Activated T-cell treated with anti-CD3 and anti-CD28 coated beads, Interleukin-2, amount 50 U/mL, for 72 hours (primary cell): ENCODE results near the gene SMCR8. TPM values are rescaled to one million over a fixed set of nuclear protein-coding genes. Genes with fewer than 3 reads are reported as not detected.
A peak's percentile ranks its signal among the peaks of the same experiment; 100 is the strongest.

Experiments
- ATAC-seq, 2 donors: fragments of 150-1000 bp; cut with Tn5 transposase; replicated peaks in 1 of 2; 2 replicates each; pipeline ENCODE4 v1.10.0; 2021; ENCODE audit warnings: moderate library complexity in 2 of 2, mild to moderate bottlenecking in 1 of 2
- DNase-seq, 2 donors: peaks; one replicate each; pipeline ENCODE4 v3.0.0; 2021 to 2022; ENCODE audit warnings: mixed read lengths in 1 of 2
- H3K27ac Mint-ChIP-seq: one replicate; pipeline ENCODE4 v1.8.0; 2022; ENCODE audit warnings: mild to moderate bottlenecking, moderate library complexity, mixed read lengths
- H3K27me3 Mint-ChIP-seq: one replicate; pipeline ENCODE4 v1.8.0; 2022; ENCODE audit warnings: low read depth, mixed read lengths
- H3K36me3 Mint-ChIP-seq, 2 donors: one replicate each; pipeline ENCODE4 v1.8.0; 2022; ENCODE audit warnings: mixed read lengths in 2 of 2, mild to moderate bottlenecking in 1 of 2; ENCODE audit not compliant: insufficient read depth in 2 of 2
- H3K4me1 Mint-ChIP-seq: one replicate; pipeline ENCODE4 v1.8.0; 2022; ENCODE audit warnings: low read depth, mixed read lengths
- H3K4me3 Mint-ChIP-seq, 2 donors: one replicate each; pipeline ENCODE4 v1.8.0; 2022; ENCODE audit warnings: mild to moderate bottlenecking in 2 of 2, mixed read lengths in 2 of 2, moderate library complexity in 2 of 2
- H3K9me3 Mint-ChIP-seq, 2 donors: one replicate each; pipeline ENCODE4 v1.8.0; 2022; ENCODE audit warnings: mixed read lengths in 2 of 2
- total RNA-seq, 2 donors: library from RNA; stranded (reverse); gene quantifications; one replicate each; pipeline ENCODE4 v1.2.3, GENCODE V29; 2022

The SMCR8 gene, protein sequence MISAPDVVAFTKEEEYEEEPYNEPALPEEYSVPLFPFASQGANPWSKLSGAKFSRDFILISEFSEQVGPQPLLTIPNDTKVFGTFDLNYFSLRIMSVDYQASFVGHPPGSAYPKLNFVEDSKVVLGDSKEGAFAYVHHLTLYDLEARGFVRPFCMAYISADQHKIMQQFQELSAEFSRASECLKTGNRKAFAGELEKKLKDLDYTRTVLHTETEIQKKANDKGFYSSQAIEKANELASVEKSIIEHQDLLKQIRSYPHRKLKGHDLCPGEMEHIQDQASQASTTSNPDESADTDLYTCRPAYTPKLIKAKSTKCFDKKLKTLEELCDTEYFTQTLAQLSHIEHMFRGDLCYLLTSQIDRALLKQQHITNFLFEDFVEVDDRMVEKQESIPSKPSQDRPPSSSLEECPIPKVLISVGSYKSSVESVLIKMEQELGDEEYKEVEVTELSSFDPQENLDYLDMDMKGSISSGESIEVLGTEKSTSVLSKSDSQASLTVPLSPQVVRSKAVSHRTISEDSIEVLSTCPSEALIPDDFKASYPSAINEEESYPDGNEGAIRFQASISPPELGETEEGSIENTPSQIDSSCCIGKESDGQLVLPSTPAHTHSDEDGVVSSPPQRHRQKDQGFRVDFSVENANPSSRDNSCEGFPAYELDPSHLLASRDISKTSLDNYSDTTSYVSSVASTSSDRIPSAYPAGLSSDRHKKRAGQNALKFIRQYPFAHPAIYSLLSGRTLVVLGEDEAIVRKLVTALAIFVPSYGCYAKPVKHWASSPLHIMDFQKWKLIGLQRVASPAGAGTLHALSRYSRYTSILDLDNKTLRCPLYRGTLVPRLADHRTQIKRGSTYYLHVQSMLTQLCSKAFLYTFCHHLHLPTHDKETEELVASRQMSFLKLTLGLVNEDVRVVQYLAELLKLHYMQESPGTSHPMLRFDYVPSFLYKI
- 10 to 100 TPM; 17.3 to 18.7 TPM for total RNA-seq

- peaks cover 77% of the 10 kb centered on the region for H3K4me1 Mint-ChIP-seq
- peaks cover 8 to 11% of the 10 kb centered on the region in 2 donors for H3K36me3 Mint-ChIP-seq
- peak within 1 kb of the TSS; percentile 91 for H3K27ac Mint-ChIP-seq
- H3K9me3 Mint-ChIP-seq: no peaks in the 10 kb centered on the region
- peak; percentile 95 to 97 for DNase-seq
- peak within 1 kb of the TSS; percentile 84 to 97 for H3K4me3 Mint-ChIP-seq
- H3K27me3 Mint-ChIP-seq: no peaks in the 10 kb centered on the region
- ATAC-seq: peak; percentile 93 to 94
Measured at GRCh38 chr17:18314731-18315561, at the start of gene SMCR8, which contains the start of gene TOP3A. TSS of gene SMCR8 (plus strand) at chr17:18315293. CDS start at chr17:18315790, 497 bp downstream. TSS of gene TOP3A (minus strand) at chr17:18314994. CDS start at chr17:18314778, 216 bp downstream.

DNA sequence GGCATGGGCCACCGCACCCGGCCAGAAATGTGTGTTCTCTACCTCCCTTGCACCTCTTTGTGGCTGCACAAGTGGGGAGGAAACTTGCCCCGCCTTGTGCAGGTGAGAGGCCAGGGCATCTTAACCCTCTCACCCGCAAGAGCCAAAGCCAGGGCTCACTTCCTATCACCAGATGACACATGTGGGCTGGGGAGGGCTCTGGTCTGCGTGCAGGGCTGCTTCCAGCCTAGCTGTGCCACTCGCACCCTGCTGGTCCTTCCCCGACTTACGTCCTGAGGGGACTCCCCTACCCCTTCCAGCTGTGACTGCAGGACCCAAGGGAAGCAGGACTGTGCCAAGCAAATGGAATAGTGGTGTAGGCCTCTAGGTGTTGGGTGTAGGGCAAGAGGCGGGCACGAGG is 47.7 kb upstream of the SMCR8 start:
- Mint-ChIP-seq H3K27me3 (no peaks in the 10 kb centered on the region), H3K27ac (no peak overlapping the region), H3K9me3 (no peaks in the 10 kb centered on the region)

DNA sequence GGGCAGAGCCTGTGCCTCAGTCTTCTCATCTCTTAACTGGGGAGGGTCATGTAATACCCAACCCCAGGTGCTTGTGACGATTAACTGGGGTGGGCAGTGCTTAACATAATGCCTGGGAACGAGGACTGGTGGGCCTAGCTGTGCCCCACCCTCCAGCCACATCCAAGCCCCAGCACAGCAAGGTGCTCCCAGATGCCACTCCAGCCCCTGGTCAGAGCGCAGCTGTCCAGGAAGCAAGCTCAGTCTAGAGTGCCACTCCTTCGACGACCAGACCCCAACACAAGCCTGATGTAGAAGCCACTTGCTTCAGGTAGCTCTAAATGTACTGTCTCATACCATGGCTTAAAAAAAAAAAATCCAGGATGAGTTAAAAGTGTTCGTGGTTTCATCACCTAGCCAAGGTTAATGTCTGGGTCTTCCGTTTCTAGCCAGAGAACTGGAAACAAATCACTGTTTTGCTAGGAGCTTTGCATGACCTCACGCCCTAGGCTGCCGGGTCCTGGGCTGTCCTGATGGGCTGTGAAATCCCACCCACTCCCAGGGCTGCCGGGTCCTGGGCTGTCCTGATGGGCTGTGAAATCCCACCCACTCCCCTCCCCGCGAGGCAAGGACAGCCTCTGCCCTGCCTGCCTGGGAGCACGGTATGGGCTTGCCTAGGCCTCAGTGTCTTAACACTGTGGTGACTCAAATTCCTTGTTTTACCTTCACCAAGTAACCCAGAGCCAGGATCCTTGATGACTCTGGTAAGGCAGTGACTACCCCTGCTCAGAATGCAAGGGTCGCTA is 47.0 kb upstream of the SMCR8 start:
- DNase-seq (no peak), ATAC-seq (peak; percentile 22 to 23)
- H3K9me3 Mint-ChIP-seq: no peaks in the 10 kb centered on the region
- H3K4me3 Mint-ChIP-seq: no peak overlapping the region
- H3K36me3 Mint-ChIP-seq: no peaks in the 10 kb centered on the region
- peaks cover 8% of the 10 kb centered on the region for H3K4me1 Mint-ChIP-seq
- H3K27ac Mint-ChIP-seq: no peak overlapping the region
- H3K27me3 Mint-ChIP-seq: no peaks in the 10 kb centered on the region

More for the DNA sequence above, 47.7 kb upstream of the SMCR8 start:
- ATAC-seq: peak in 1 of 2 donors; percentile 24
- DNase-seq: no peak
- Mint-ChIP-seq H3K4me1 (peaks cover 8% of the 10 kb centered on the region), H3K36me3 (no peaks in the 10 kb centered on the region), H3K4me3 (no peak overlapping the region)

- Mint-ChIP-seq H3K4me1 (peaks cover 8% of the 10 kb centered on the region), H3K27me3 (no peaks in the 10 kb centered on the region), H3K27ac (no peak overlapping the region), H3K36me3 (no peaks in the 10 kb centered on the region), H3K9me3 (no peaks in the 10 kb centered on the region), H3K4me3 (no peak overlapping the region)
- ATAC-seq: no peak
- no peak for DNase-seq
Measured at GRCh38 chr17:18270046-18270931, 44.8 kb upstream of the SMCR8 start.

DNA sequence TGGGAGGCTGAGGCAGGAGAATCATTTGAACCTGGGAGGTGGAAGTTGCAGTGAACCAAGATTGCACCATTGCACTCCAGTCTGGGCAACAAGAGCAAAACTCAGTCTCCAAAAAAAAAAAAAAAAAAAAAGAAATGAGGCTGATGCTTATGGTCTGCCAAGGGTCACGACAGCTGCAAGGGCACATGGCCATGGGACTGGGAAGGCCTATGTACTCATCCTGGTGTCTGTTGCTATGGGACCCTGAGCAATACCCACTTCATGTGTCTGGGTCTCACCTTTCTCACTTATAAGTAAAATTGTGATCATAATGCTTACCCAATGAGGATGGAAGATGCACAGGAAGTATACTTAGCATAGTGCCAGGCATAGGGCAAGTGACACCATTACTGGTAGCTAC is 38.0 kb upstream of the SMCR8 start:
- peaks cover 9% of the 10 kb centered on the region in 2 donors for H3K36me3 Mint-ChIP-seq
- no peak for ATAC-seq
- no peaks in the 10 kb centered on the region for H3K9me3 Mint-ChIP-seq
- no peaks in the 10 kb centered on the region for H3K4me1 Mint-ChIP-seq
- no peak overlapping the region for H3K4me3 Mint-ChIP-seq
- no peaks in the 10 kb centered on the region for H3K27me3 Mint-ChIP-seq
- H3K27ac Mint-ChIP-seq: no peak overlapping the region
- no peak for DNase-seq

DNA sequence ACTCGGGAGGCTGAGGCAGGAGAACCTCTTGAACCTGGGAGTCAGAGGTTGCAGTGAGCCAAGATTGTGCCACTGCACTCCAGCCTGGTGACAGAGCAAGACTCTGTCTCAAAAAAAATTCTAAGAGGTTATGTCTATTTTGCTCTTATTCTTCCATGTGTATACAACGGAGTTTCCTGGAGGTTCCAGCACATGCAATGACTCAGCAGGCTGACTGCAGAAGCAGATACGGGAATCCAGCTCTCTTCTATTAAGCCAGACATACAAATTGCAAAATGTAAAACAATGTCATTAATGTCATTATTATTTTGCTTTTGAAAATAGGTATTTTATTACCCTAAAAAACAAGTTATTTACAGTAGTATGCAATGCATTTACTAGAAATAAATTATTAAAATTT is 36.2 kb upstream of the SMCR8 start:
- Mint-ChIP-seq H3K9me3 (no peaks in the 10 kb centered on the region), H3K4me1 (no peaks in the 10 kb centered on the region), H3K27ac (no peak overlapping the region), H3K27me3 (no peaks in the 10 kb centered on the region), H3K4me3 (no peak overlapping the region), H3K36me3 (peaks cover 10 to 11% of the 10 kb centered on the region in 2 donors)
- no peak for DNase-seq
- ATAC-seq: no peak

DNA sequence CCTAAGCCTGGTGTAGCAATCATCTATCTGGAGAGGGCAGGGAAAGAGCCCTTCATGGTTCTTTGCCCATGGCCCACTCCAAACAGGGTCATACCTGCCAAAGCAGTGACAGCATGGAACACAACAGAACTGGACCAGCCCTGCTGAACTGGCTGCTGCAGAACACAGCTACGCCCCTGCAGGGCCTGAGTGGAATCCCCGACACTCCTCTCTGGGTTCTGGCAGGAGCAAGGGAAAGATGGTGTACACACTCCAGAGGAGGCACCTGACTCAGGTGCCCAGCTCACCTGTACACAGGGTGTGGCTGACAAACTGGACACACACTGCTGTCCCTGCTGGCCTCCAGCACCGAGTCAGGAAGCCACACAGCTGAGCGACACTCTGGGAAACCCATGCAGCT is 34.8 kb upstream of the SMCR8 start:
- H3K27me3 Mint-ChIP-seq: no peaks in the 10 kb centered on the region
- H3K4me1 Mint-ChIP-seq: no peaks in the 10 kb centered on the region
- ATAC-seq: no peak
- H3K4me3 Mint-ChIP-seq: no peak overlapping the region
- H3K36me3 Mint-ChIP-seq: peaks cover 10 to 11% of the 10 kb centered on the region in 2 donors
- H3K27ac Mint-ChIP-seq: no peak overlapping the region
- no peaks in the 10 kb centered on the region for H3K9me3 Mint-ChIP-seq
- DNase-seq: no peak

DNA sequence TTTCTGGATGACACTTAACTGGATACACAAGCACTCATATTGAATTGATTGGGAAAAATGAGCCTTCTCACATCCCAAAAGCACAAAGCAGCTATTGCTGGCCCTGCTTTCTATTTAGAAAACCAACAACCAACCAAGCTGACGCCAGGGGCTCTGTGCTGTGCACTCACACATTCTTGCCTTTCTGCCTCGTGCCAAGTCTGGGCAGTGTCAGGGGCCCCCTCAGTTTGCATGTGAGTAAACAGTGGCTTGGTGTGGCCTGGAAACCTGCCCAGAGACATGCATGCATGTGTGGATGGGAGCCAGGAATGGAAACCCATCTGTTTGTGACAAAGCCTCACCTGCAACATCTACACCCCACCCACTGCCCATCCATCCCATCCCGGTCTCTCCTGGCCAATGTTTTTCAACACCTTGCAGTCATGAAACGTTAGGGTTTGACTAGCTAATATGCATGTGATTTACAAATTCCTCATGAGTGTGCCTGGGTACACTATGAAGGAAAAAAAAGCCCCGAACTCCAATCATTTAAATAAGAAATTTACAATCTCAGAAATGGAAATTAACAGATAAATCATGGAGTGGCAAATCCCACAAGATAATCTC is 34.2 kb upstream of the SMCR8 start:
- no peak for DNase-seq
- peaks cover 14% of the 10 kb centered on the region in 2 donors for H3K36me3 Mint-ChIP-seq
- ATAC-seq: no peak

DNA sequence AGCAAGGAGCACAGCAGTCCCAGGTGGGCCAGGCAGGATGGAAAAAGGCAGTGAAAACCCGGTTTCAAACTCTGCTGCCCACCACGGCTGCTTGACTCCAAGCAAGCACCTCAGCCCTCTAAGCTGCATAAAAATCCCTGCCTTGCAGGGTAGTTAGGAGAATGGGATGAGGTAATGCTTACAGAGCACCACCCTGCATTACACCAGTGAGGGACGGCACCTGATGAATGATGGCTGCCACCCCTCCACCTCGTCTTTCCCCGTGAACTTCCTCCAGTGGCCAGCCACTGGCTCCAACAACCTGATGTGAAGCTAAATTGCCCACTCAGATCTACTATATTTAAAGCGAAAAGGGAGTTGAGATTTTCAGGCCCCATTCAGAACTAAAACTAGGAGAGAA is 33.3 kb upstream of the SMCR8 start:
- H3K36me3 Mint-ChIP-seq: peaks cover 10 to 12% of the 10 kb centered on the region in 2 donors

More for the DNA sequence above, 34.2 kb upstream of the SMCR8 start:
- no peaks in the 10 kb centered on the region for H3K27me3 Mint-ChIP-seq
- no peak overlapping the region for H3K4me3 Mint-ChIP-seq
- no peak overlapping the region for H3K27ac Mint-ChIP-seq
- no peaks in the 10 kb centered on the region for H3K4me1 Mint-ChIP-seq
- H3K9me3 Mint-ChIP-seq: no peaks in the 10 kb centered on the region

DNA sequence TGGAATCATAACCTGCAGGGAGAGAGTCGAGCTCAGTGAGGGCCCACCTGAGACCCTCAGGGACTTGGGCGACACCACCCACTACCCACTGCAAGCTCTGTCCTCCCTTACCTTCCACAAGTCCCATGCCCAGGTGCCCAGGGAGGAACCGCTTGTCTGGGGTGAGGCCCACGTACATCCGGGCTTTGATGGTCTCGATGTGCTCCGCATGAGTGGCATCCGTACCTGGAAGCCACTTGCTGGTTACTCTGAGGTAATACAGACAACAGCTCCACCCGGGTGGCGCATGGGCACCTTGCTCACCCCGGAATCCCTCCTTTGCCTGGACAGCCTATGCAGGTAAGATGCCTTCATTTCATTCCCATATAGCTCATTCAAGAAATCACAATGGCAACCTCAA is 29.8 kb upstream of the SMCR8 start:
- no peak overlapping the region for H3K27ac Mint-ChIP-seq
- no peaks in the 10 kb centered on the region for H3K4me1 Mint-ChIP-seq
- ATAC-seq: no peak
- DNase-seq: no peak
- H3K36me3 Mint-ChIP-seq: peaks cover 10 to 22% of the 10 kb centered on the region in 2 donors
- H3K4me3 Mint-ChIP-seq: no peak overlapping the region
- H3K27me3 Mint-ChIP-seq: no peaks in the 10 kb centered on the region
- H3K9me3 Mint-ChIP-seq: no peaks in the 10 kb centered on the region

More for the DNA sequence above, 33.3 kb upstream of the SMCR8 start:
- no peaks in the 10 kb centered on the region for H3K9me3 Mint-ChIP-seq
- no peak overlapping the region for H3K4me3 Mint-ChIP-seq
- no peaks in the 10 kb centered on the region for H3K4me1 Mint-ChIP-seq
- H3K27me3 Mint-ChIP-seq: no peaks in the 10 kb centered on the region
- no peak for DNase-seq
- no peak for ATAC-seq
- H3K27ac Mint-ChIP-seq: no peak overlapping the region
